Endometrial microvascular endothelial cells (primary cell): ENCODE measurements around the gene EYA3. TPM values are rescaled to one million over a fixed set of nuclear protein-coding genes. Genes with fewer than 3 reads are reported as not detected.

Source experiments
- in situ Hi-C: cut with HindIII; loops from 2 replicates; pipeline ENCODE4 v1.10.0; 2017; ENCODE audit warnings: low sequenced_read_pairs, low pct_unique_long_range_greater_than_20kb; ENCODE audit errors: inconsistent ontology term
- total RNA-seq: library from RNA; depleted of rRNA; stranded (reverse); fragments of >200 nt; gene quantifications from one replicate; pipeline ENCODE4 v1.2.3, GENCODE V29; 2015; ENCODE audit errors: inconsistent ontology term

EYA3 gene
- total RNA-seq, 1 donor from 2014 or later: 15.1 TPM

- in situ Hi-C loops: no loop called here
Observed at GRCh38 chr1:27958513-27958912, 129.9 kb downstream of the EYA3 start.

- in situ Hi-C loops: no loop called here
Observed at GRCh38 chr1:27957655-27958054, 130.8 kb downstream of the EYA3 start.

GRCh38 chr1:27956761-27957160, 131.6 kb downstream of the EYA3 start:
- in situ Hi-C loops: no loop called here

GRCh38 chr1:27955076-27955475, 133.3 kb downstream of the EYA3 start:
- in situ Hi-C loops: no loop called here

GRCh38 chr1:27954186-27954585, 134.2 kb downstream of the EYA3 start:
- in situ Hi-C loops: no loop called here

GRCh38 chr1:27952147-27952546, 136.3 kb downstream of the EYA3 start:
- in situ Hi-C loops: no loop called here

- in situ Hi-C loops: no loop called here
Observed at GRCh38 chr1:27951396-27951795, 137.0 kb downstream of the EYA3 start.

- in situ Hi-C loops: no loop called here
Observed at GRCh38 chr1:27949027-27949426, 139.4 kb downstream of the EYA3 start.

GRCh38 chr1:27945020-27945419, 143.4 kb downstream of the EYA3 start:
- in situ Hi-C loops: no loop called here

GRCh38 chr1:27941671-27942540, 146.5 kb downstream of the EYA3 start:
- in situ Hi-C loops: no loop called here

GRCh38 chr1:27940870-27941560, 147.4 kb downstream of the EYA3 start:
- in situ Hi-C loops: no loop called here

GRCh38 chr1:27940297-27940696, 148.1 kb downstream of the EYA3 start:
- in situ Hi-C loops: no loop called here

- in situ Hi-C loops: no loop called here
Observed at GRCh38 chr1:27938488-27938887, 149.9 kb downstream of the EYA3 start.

GRCh38 chr1:27937524-27937836, 150.9 kb downstream of the EYA3 start:
- in situ Hi-C loops: no loop called here

- in situ Hi-C loops: no loop called here
Observed at GRCh38 chr1:27936370-27936769, 152.0 kb downstream of the EYA3 start.

GRCh38 chr1:27935721-27936120, 152.7 kb downstream of the EYA3 start:
- in situ Hi-C loops: no loop called here

- in situ Hi-C loops: no loop called here
Observed at GRCh38 chr1:27934818-27935549, 153.4 kb downstream of the EYA3 start, which contains the start of gene SMPDL3B. SMPDL3B (plus strand) TSS chr1:27935000; CDS start chr1:27935184, 184 bp downstream.

GRCh38 chr1:27931759-27932158, 156.7 kb downstream of the EYA3 start:
- in situ Hi-C loops: no loop called here

GRCh38 chr1:27931184-27931583, 157.2 kb downstream of the EYA3 start:
- in situ Hi-C loops: no loop called here
